SIG-M5 treated with dmso at 0.1 percent for 504 hours (cell line): ENCODE measurements around the gene RAB4B.
"Not testable (repeated sequence)": the region's sequence is repeated elsewhere in the genome, so short reads cannot be mapped to it uniquely, and the experiment has no call there.

Experiments used
- DNase-seq: peaks from one replicate; lab custom pipeline; 2025; ENCODE audit not compliant: unreplicated experiment; lab: John Stamatoyannopoulos, UW

Gene RAB4B

DNA sequence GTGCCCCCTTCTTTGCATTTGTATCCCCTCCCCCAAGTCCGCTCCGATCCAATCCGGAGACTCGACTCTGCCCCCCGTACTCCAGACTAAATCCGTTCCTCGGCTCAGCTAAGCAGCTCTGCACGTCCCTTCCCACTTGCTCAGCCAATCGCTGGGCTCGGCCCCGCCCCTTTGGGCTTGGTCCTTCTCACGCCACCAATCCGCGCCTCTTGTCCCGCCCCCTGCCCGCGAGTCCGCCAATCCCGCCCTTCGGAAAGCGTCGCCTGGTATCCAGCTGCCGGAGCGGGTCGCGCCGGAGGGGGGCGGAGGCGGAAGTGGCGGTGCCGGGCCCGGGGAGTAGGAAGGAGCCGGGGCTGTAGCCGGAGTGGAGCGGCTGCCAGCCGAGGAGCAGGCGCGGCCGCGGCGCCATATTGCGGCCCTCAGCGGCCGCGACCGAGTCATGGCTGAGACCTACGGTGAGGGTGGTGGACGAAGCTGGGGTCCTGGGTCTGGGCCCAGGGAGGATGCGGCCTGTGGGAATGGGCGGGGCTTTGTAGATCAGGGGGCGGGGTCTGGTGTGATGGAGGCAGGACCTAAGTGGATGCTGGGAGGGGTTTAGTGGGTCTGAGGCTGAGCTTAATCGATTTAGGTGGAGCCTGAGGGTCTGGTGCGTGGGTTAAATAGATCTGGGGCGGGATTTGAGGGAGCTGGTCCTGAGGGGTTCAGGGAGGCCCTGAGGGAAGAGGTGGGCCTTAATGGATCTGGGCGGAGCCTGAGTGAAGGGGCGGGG, at the start of gene RAB4B:
RAB4B (plus strand) TSS at position 311 of the 769 bp plus-strand sequence; CDS start at position 440, 129 bp downstream.
- peak; percentile 98 for DNase-seq

DNA sequence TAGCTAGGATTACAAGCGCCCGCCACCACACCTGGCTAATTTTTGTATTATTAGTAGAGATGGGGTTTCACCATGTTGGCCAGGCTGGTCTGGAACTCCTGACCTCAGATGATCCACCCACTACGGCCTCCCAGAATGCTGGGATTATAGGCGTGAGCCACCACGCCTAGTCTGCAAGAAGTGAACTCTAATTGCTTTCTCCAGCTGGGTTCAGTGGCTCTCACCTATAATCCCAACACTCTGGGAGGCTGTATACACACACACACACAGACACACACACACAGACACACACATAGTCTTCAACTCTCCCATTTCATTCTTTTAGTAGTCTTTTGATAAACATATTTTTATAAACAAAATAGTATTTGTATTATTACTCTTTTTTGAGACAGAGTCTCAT, 48.0 kb upstream of the RAB4B start:
- DNase-seq: not testable (repeated sequence)

- not testable (repeated sequence) for DNase-seq
Measured at GRCh38 chr19:40732304-40732703, 45.7 kb upstream of the RAB4B start.

DNA sequence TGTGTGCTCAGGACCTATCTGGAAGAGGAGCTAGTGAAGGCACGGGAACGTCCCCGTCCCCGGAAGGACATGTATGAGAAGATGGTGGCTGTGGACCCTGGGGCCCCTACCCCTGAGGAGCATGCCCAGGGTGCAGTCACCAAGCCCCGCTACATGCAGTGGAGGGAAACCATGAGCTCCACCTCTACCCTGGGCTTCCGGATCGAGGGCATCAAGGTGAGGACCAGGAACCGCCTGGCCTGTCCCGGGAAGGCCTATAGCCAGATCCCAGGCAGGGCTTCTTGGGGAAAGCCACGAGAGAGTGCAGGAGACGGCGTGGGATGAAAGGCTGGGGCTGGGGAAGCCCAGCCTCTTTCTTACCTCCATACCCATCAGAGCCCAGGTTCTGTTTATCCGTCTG, 44.9 kb upstream of the RAB4B start:
- DNase-seq: no peak

GRCh38 chr19:40735013-40735771, 42.9 kb upstream of the RAB4B start:
- DNase-seq: no peak

GRCh38 chr19:40736661-40737060, 41.4 kb upstream of the RAB4B start:
- DNase-seq: no peak

- DNase-seq: no peak
Measured at GRCh38 chr19:40737102-40737644, 40.9 kb upstream of the RAB4B start.

DNA sequence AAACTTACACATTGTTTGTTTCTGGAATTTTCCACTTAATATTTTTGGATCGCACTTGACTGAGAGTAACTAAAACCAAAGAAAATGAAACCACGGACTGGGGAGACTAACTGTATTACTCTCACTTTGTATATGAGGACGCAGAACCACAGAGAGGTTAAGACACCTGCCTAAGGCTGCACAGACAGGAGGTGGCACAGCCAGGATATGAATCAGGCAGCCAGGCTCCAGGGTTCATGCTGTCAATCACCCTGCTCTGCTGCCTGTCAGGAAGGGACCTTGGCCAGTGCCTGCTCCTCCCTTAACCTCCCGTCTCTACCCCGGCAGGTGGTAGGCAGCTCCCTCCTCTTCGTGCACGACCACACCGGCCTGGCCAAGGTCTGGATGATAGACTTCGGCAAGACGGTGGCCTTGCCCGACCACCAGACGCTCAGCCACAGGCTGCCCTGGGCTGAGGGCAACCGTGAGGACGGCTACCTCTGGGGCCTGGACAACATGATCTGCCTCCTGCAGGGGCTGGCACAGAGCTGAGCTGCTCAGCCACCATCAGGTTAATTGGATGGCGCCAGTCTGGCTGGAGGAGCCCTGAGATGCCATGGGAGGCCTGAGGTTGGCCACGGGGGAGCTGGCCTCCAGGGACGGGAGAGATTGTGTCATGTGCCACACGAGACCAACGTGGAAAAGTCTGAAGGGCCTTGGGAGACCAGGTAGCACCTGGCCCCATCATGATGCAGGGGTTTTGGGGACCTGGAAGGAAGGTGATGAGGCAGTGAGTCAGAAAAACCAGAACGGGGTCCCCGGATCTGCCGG, 38.8 kb upstream of the RAB4B start:
- DNase-seq: no peak

- DNase-seq: no peak
Measured at GRCh38 chr19:40739871-40740703, 38.0 kb upstream of the RAB4B start.

- DNase-seq: no peak
Measured at GRCh38 chr19:40740747-40741146, 37.3 kb upstream of the RAB4B start.

DNA sequence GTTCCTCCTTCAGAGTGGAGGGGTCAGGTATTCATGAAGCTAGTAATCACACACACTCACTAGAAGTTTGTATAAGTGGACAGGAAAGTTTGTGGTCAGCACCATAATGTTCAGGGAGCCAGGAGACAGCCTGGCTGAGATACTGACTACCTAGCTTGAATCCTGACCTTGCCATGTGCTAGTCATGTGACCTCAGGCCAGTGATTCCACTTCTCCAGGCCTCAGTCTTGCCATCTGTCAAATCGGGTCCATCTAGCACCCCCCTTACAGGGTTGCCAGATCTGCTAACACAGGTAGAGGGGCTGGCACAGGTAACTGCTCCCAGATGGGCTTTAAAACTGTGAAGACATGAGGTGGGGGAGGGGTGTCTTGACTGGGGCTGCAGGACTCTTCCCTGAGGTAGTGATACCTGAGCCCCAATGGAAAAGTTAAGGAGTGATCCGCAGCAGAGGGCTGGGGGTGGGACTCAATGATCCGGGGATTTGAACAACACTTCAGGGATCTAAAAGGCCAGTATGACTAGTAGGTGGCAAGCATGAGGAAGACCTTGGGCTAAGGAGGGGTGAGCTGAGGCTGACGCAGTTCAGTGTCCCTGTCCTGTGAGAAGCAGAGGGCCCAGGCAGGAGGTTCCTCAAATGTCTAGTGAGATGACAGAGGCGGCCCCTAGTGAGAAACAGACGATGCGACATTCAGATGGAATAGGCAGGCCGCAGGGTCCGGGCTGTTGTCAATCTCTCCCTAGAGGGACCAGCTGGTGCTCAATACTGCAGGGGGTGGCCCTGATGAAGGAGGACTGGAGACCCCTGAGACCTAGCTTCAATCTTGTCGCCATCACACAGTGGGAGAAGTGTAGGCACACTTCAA, 36.3 kb upstream of the RAB4B start:
- DNase-seq: no peak

GRCh38 chr19:40742477-40742876, 35.6 kb upstream of the RAB4B start:
- no peak for DNase-seq

DNA sequence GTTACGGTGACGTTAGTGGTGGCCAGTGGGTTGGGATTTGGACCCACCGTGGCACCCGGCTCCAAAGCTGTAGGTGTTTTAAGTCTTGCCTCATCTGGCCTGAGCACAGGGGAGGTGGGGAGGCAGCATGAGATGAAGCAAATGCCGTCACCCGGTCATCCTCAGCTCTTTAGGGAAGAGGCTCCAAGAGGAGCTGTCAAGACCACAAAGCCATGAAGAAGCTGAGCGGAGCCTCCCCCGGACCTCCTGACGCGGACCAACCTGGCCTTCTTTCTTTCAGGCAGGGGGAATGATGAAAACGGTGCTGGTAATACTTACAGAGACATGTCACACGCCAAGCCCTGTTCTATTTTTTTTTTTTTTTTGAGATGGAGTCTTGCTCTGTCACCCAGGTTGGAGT, 35.2 kb upstream of the RAB4B start:
- no peak for DNase-seq

- DNase-seq: no peak
Measured at GRCh38 chr19:40743926-40744325, 34.1 kb upstream of the RAB4B start.

- no peak for DNase-seq
Measured at GRCh38 chr19:40744554-40745401, 33.3 kb upstream of the RAB4B start.

DNA sequence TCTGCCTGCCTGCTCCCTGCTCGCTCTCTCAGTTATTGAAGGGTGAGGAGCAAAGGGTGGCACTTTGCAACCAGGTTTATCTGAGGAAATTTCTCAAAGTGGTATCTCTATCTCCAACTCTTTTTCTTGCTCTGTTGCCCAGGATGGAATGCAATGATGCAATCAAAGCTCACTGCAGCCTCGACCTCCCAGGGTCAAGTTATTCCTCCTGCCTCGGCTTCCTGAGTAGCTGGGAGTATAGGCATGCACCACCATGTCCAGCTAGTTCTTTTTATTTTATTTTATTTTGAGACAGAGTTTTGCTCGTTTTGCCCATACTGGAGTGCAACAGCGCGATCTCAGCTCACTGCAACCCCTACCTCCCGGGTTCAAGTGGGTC, 32.7 kb upstream of the RAB4B start:
- no peak for DNase-seq

DNA sequence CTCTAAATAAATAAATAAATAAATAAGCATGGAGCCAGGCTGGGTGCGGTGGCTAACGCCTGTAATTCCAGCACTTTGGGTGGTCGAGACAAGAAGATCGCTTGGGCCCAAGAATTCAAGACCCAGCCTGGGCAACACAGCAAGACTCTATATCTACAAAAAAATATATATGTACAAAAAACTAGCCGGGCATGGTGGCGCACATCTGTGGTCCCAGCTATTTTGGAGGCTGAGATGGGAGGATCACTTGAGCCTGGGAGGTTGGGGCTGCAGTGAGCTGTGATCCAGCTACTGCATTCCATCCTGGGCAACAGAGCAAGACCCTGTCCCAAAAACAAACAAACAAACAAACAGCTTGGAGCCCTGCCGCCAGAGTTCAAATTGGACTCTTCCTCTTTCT, 30.5 kb upstream of the RAB4B start:
- DNase-seq: no peak

- DNase-seq: peak; percentile 99
Measured at GRCh38 chr19:40750058-40750873, 27.8 kb upstream of the RAB4B start, which contains the start of gene ACTMAP. Gene ACTMAP, minus strand, starts transcription at chr19:40750477. Its CDS starts 674 bp downstream, at chr19:40749803.
